ENCODE results near the gene FAM111B. TPM values are rescaled to one million over a fixed set of nuclear protein-coding genes. Genes with fewer than 3 reads are reported as not detected.

The FAM111B gene
- total RNA-seq, 4 donors from 2014 or later: 0.20 to 0.30 (median 0.22) TPM; not detected in 1

DNA sequence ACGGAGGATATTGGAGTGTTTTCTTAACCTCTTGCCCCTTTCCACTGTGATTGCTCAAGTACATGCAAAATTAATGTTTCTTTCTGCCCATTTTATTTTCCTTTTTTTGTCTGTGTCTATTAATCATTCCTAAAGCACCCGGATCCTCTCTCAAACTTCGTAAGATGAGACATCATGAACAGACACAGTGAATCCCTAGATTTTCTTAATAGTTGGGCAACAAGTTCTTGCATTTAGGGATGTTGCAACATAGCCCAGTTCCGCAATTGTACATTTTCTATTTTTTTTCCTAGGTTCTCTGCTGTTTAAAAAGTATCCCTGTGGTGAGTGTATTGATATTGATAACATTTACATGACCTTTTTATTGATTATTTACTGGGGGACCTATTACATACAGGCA is 38.5 kb downstream of the FAM111B start:
- Histone ChIP-seq H3K36me3 (peaks cover 0 to 11% (median 0%) of the 10 kb centered on the region in 3 donors), H3K27me3 (no peaks in the 10 kb centered on the region), H3K27ac (peak overlapping the region; percentile 88 to 98 (median 92)), H3K4me1 (peaks cover 0 to 41% (median 12%) of the 10 kb centered on the region in 4 donors), H3K9me3 (no peaks in the 10 kb centered on the region), H3K4me3 (peak overlapping the region in 3 of 4 donors; percentile 56 to 86 (median 69))
- TF ChIP-seq EP300 (IDR thresholded peaks at IDR 0.05): peak in 1 of 2 donors; percentile 67
- TF ChIP-seq, protein P1, sequence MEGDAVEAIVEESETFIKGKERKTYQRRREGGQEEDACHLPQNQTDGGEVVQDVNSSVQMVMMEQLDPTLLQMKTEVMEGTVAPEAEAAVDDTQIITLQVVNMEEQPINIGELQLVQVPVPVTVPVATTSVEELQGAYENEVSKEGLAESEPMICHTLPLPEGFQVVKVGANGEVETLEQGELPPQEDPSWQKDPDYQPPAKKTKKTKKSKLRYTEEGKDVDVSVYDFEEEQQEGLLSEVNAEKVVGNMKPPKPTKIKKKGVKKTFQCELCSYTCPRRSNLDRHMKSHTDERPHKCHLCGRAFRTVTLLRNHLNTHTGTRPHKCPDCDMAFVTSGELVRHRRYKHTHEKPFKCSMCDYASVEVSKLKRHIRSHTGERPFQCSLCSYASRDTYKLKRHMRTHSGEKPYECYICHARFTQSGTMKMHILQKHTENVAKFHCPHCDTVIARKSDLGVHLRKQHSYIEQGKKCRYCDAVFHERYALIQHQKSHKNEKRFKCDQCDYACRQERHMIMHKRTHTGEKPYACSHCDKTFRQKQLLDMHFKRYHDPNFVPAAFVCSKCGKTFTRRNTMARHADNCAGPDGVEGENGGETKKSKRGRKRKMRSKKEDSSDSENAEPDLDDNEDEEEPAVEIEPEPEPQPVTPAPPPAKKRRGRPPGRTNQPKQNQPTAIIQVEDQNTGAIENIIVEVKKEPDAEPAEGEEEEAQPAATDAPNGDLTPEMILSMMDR (IDR thresholded peaks at IDR 0.05): no peak
- 41 to 42% methylated on average over 4 of the region's 4 CpGs for WGBS, 2 donors
- DNase-seq (ENCODE audit: low spot score in 2 of 2): peak in 1 of 2 donors; percentile 41

DNA sequence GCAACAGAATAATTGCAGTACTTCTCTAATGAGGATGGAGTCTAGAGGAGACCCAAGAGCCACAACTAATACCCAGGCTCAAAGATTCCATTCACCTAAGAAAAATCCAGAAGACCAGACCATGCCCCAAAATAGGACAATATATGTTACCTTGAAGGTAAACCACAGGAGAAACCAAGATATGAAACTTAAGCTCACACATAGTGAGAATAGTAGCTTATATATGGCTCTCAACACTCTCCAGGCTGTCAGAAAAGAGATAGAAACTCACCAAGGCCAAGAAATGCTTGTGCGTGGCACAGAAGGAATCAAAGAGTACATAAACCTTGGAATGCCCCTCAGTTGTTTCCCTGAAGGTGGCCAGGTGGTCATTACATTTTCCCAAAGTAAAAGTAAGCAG is 44.7 kb downstream of the FAM111B start:
- TF ChIP-seq POLR2A (IDR thresholded peaks at IDR 0.05): no peak
- no peak for TF ChIP-seq EP300 (IDR thresholded peaks at IDR 0.05)
- TF ChIP-seq, protein P1 (IDR thresholded peaks at IDR 0.05): no peak
- Histone ChIP-seq H3K27me3 (no peaks in the 10 kb centered on the region), H3K36me3 (peaks cover 0 to 25% (median 0%) of the 10 kb centered on the region in 3 donors), H3K4me3 (no peak overlapping the region), H3K4me1 (no peaks in the 10 kb centered on the region), H3K9me3 (no peaks in the 10 kb centered on the region), H3K27ac (no peak overlapping the region)
- DNase-seq (ENCODE audit: low spot score in 2 of 2): no peak
- 100% methylated on average over 1 of the region's 1 CpG for WGBS, 2 donors

DNA sequence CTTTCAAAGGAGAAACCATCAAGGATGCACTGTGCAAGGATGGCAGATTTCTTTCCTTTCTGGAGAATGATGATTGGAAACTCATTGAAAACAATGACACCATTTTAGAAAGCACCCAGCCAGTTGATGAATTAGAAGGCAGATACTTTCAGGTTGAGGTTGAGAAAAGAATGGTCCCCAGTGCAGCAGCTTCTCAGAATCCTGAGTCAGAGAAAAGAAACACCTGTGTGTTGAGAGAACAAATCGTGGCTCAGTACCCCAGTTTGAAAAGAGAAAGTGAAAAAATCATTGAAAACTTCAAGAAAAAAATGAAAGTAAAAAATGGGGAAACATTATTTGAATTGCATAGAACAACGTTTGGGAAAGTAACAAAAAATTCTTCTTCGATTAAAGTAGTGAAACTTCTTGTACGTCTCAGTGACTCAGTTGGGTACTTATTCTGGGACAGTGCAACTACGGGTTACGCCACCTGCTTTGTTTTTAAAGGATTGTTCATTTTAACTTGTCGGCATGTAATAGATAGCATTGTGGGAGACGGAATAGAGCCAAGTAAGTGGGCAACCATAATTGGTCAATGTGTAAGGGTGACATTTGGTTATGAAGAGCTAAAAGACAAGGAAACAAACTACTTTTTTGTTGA is 45.4 kb downstream of the FAM111B start:
- DNase-seq (ENCODE audit: low spot score in 2 of 2): no peak
- Histone ChIP-seq H3K4me3 (no peak overlapping the region), H3K4me1 (no peaks in the 10 kb centered on the region), H3K36me3 (peaks cover 0 to 25% (median 0%) of the 10 kb centered on the region in 3 donors), H3K9me3 (no peaks in the 10 kb centered on the region), H3K27ac (no peak overlapping the region), H3K27me3 (no peaks in the 10 kb centered on the region)
- TF ChIP-seq POLR2A (IDR thresholded peaks at IDR 0.05) (no peak), EP300 (IDR thresholded peaks at IDR 0.05) (no peak)
- TF ChIP-seq, protein P1 (IDR thresholded peaks at IDR 0.05): no peak
- WGBS, 2 donors: 85 to 87% methylated on average over 8 of the region's 8 CpGs

DNA sequence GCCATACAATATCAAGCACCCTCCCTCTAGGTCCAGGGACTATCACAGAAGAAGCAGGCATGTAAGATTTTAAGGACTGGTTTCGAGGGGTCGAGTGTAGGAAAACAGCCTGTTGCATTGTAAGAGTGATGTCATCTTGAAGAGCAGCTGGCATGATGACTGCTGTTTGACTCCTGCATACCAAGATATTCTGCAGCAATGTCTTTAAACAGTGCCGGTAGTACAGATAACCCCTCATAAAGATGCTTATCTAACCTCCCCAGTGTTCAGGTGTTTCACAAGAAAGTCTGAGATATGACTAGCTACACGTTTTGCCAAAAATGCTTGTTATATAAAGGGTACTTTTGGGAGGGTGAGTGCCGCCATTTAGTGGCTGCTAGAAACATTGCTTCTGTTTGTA is 47.6 kb downstream of the FAM111B start:
- Histone ChIP-seq H3K27me3 (no peaks in the 10 kb centered on the region), H3K27ac (no peak overlapping the region), H3K9me3 (no peaks in the 10 kb centered on the region), H3K36me3 (peaks cover 0 to 14% (median 0%) of the 10 kb centered on the region in 3 donors), H3K4me1 (peaks cover 0 to 5% (median 2%) of the 10 kb centered on the region in 4 donors), H3K4me3 (no peak overlapping the region)
- 76 to 86% methylated on average over 5 of the region's 5 CpGs for WGBS, 2 donors
- TF ChIP-seq POLR2A (IDR thresholded peaks at IDR 0.05) (no peak), EP300 (IDR thresholded peaks at IDR 0.05) (no peak)
- TF ChIP-seq, protein P1 (IDR thresholded peaks at IDR 0.05): no peak
- no peak for DNase-seq (ENCODE audit: low spot score in 2 of 2)

DNA sequence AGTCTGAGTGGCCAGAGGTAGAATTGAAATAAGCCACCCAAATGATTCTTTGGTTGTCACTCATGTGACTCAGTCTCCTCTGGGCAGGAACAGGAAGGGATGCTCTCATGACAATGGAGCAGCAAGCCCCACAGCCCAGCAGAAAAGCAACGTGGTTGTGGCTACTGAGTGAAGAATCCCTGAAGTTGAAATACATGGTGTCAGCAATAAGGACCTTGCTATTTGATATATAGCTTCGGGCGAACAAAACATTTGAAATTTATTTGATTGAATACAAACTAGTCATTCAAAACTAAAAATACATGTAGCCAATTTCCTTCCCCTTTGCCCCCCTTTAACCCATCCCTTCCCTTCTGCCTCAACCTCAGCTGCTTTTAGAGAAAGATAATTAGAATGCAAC is 50.4 kb downstream of the FAM111B start:
- peaks cover 0 to under 1% (median 0%) of the 10 kb centered on the region in 3 donors for H3K36me3 ChIP-seq
- TF ChIP-seq POLR2A (IDR thresholded peaks at IDR 0.05) (no peak), EP300 (IDR thresholded peaks at IDR 0.05) (no peak)
- TF ChIP-seq, protein P1 (IDR thresholded peaks at IDR 0.05): no peak
- no peak for DNase-seq (ENCODE audit: low spot score in 2 of 2)
- H3K27ac ChIP-seq: no peak overlapping the region
- H3K4me3 ChIP-seq: no peak overlapping the region
- H3K27me3 ChIP-seq: no peaks in the 10 kb centered on the region
- no peaks in the 10 kb centered on the region for H3K9me3 ChIP-seq
- WGBS, 2 donors: 51 to 67% methylated on average over 3 of the region's 3 CpGs
- H3K4me1 ChIP-seq: peaks cover 0 to 5% (median 2%) of the 10 kb centered on the region in 4 donors
